ENCODE results near the gene SEPTIN5.

Gene SEPTIN5

GRCh38 chr22:19719488-19720021, 5.3 kb downstream of the SEPTIN5 start:
- H3K9ac ChIP-seq (ENCODE audit: low read length in 5 of 5) = no peak overlapping the region
- H3K36me3 ChIP-seq (ENCODE audit: control insufficient read depth in 5 of 5, insufficient read depth in 5 of 5, low read length in 5 of 5) = peaks cover 0 to 13% (median 4%) of the 10 kb centered on the region in 5 donors
- no peak overlapping the region for H3K4me3 ChIP-seq (ENCODE audit: low read depth in 1 of 5, low read length in 5 of 5)
- H3K4me1 ChIP-seq (ENCODE audit: control insufficient read depth in 5 of 5, insufficient read depth in 5 of 5, low read length in 5 of 5) = peaks cover 1 to 36% (median 29%) of the 10 kb centered on the region in 5 donors
- H3K27ac ChIP-seq (ENCODE audit: low read depth, low read length) = no peak overlapping the region
- no peaks in the 10 kb centered on the region for H3K9me3 ChIP-seq (ENCODE audit: control insufficient read depth in 5 of 5, low read length in 5 of 5)
- H3K27me3 ChIP-seq (ENCODE audit: control insufficient read depth in 5 of 5, insufficient read depth in 4 of 5, low read length in 5 of 5) = peaks cover 7 to 41% (median 30%) of the 10 kb centered on the region in 5 donors

- Histone ChIP-seq H3K9me3 (ENCODE audit: control insufficient read depth in 5 of 5, low read length in 5 of 5) (no peaks in the 10 kb centered on the region), H3K4me3 (ENCODE audit: low read depth in 1 of 5, low read length in 5 of 5) (no peak overlapping the region), H3K36me3 (ENCODE audit: control insufficient read depth in 5 of 5, insufficient read depth in 5 of 5, low read length in 5 of 5) (peaks cover 0 to 13% (median 4%) of the 10 kb centered on the region in 5 donors), H3K4me1 (ENCODE audit: control insufficient read depth in 5 of 5, insufficient read depth in 5 of 5, low read length in 5 of 5) (peaks cover 1 to 29% (median 23%) of the 10 kb centered on the region in 5 donors), H3K9ac (ENCODE audit: low read length in 5 of 5) (no peak overlapping the region), H3K27ac (ENCODE audit: low read depth, low read length) (no peak overlapping the region), H3K27me3 (ENCODE audit: control insufficient read depth in 5 of 5, insufficient read depth in 4 of 5, low read length in 5 of 5) (peaks cover 7 to 46% (median 32%) of the 10 kb centered on the region in 5 donors)
These were observed 6.0 kb downstream of the SEPTIN5 start for GRCh38 chr22:19720150-19720827.

- Histone ChIP-seq H3K27me3 (ENCODE audit: control insufficient read depth in 5 of 5, insufficient read depth in 4 of 5, low read length in 5 of 5) (peaks cover 3 to 48% (median 33%) of the 10 kb centered on the region in 5 donors), H3K27ac (ENCODE audit: low read depth, low read length) (no peak overlapping the region), H3K36me3 (ENCODE audit: control insufficient read depth in 5 of 5, insufficient read depth in 5 of 5, low read length in 5 of 5) (peaks cover 0 to 13% (median 4%) of the 10 kb centered on the region in 5 donors), H3K9me3 (ENCODE audit: control insufficient read depth in 5 of 5, low read length in 5 of 5) (no peaks in the 10 kb centered on the region), H3K4me1 (ENCODE audit: control insufficient read depth in 5 of 5, insufficient read depth in 5 of 5, low read length in 5 of 5) (peaks cover 1 to 29% (median 23%) of the 10 kb centered on the region in 5 donors), H3K9ac (ENCODE audit: low read length in 5 of 5) (no peak overlapping the region), H3K4me3 (ENCODE audit: low read depth in 1 of 5, low read length in 5 of 5) (no peak overlapping the region)
These were observed 6.7 kb downstream of the SEPTIN5 start for GRCh38 chr22:19720999-19721329.

- Histone ChIP-seq H3K4me1 (ENCODE audit: control insufficient read depth in 5 of 5, insufficient read depth in 5 of 5, low read length in 5 of 5) (peaks cover 1 to 29% (median 22%) of the 10 kb centered on the region in 5 donors), H3K27me3 (ENCODE audit: control insufficient read depth in 5 of 5, insufficient read depth in 4 of 5, low read length in 5 of 5) (peaks cover 0 to 48% (median 36%) of the 10 kb centered on the region in 5 donors), H3K9me3 (ENCODE audit: control insufficient read depth in 5 of 5, low read length in 5 of 5) (no peaks in the 10 kb centered on the region), H3K36me3 (ENCODE audit: control insufficient read depth in 5 of 5, insufficient read depth in 5 of 5, low read length in 5 of 5) (peaks cover 0 to 13% (median 4%) of the 10 kb centered on the region in 5 donors), H3K4me3 (ENCODE audit: low read depth in 1 of 5, low read length in 5 of 5) (no peak overlapping the region), H3K27ac (ENCODE audit: low read depth, low read length) (no peak overlapping the region), H3K9ac (ENCODE audit: low read length in 5 of 5) (no peak overlapping the region)
These were observed 7.3 kb downstream of the SEPTIN5 start for GRCh38 chr22:19721330-19722177.

- H3K9ac ChIP-seq (ENCODE audit: low read length in 5 of 5) = no peak overlapping the region
- peaks cover 0 to 13% (median 4%) of the 10 kb centered on the region in 5 donors for H3K36me3 ChIP-seq (ENCODE audit: control insufficient read depth in 5 of 5, insufficient read depth in 5 of 5, low read length in 5 of 5)
- peaks cover 1 to 28% (median 18%) of the 10 kb centered on the region in 5 donors for H3K4me1 ChIP-seq (ENCODE audit: control insufficient read depth in 5 of 5, insufficient read depth in 5 of 5, low read length in 5 of 5)
- no peak overlapping the region for H3K4me3 ChIP-seq (ENCODE audit: low read depth in 1 of 5, low read length in 5 of 5)
- H3K9me3 ChIP-seq (ENCODE audit: control insufficient read depth in 5 of 5, low read length in 5 of 5) = no peaks in the 10 kb centered on the region
- H3K27ac ChIP-seq (ENCODE audit: low read depth, low read length) = no peak overlapping the region
- peaks cover 0 to 48% (median 40%) of the 10 kb centered on the region in 5 donors for H3K27me3 ChIP-seq (ENCODE audit: control insufficient read depth in 5 of 5, insufficient read depth in 4 of 5, low read length in 5 of 5)
These were observed 8.1 kb downstream of the SEPTIN5 start for GRCh38 chr22:19722178-19722981.

GRCh38 chr22:19722982-19723231, 8.6 kb downstream of the SEPTIN5 start:
- Histone ChIP-seq H3K27ac (ENCODE audit: low read depth, low read length) (no peak overlapping the region), H3K9ac (ENCODE audit: low read length in 5 of 5) (no peak overlapping the region), H3K27me3 (ENCODE audit: control insufficient read depth in 5 of 5, insufficient read depth in 4 of 5, low read length in 5 of 5) (peaks cover 0 to 51% (median 40%) of the 10 kb centered on the region in 5 donors), H3K9me3 (ENCODE audit: control insufficient read depth in 5 of 5, low read length in 5 of 5) (no peaks in the 10 kb centered on the region), H3K4me3 (ENCODE audit: low read depth in 1 of 5, low read length in 5 of 5) (peak overlapping the region in 1 of 5 donors; percentile 22), H3K36me3 (ENCODE audit: control insufficient read depth in 5 of 5, insufficient read depth in 5 of 5, low read length in 5 of 5) (peaks cover 0 to 13% (median 4%) of the 10 kb centered on the region in 5 donors), H3K4me1 (ENCODE audit: control insufficient read depth in 5 of 5, insufficient read depth in 5 of 5, low read length in 5 of 5) (peaks cover 0 to 23% (median 13%) of the 10 kb centered on the region in 5 donors)

GRCh38 chr22:19723232-19723982, 9.1 kb downstream of the SEPTIN5 start, which contains the start of gene GP1BB:
GP1BB (plus strand) TSS chr22:19723539; CDS start chr22:19723570, 31 bp downstream.
- no peaks in the 10 kb centered on the region for H3K9me3 ChIP-seq (ENCODE audit: control insufficient read depth in 5 of 5, low read length in 5 of 5)
- peaks cover 0 to 22% (median 11%) of the 10 kb centered on the region in 5 donors for H3K4me1 ChIP-seq (ENCODE audit: control insufficient read depth in 5 of 5, insufficient read depth in 5 of 5, low read length in 5 of 5)
- peak within 1 kb of the TSS in 2 of 5 donors; percentile 4 to 26 for H3K4me3 ChIP-seq (ENCODE audit: low read depth in 1 of 5, low read length in 5 of 5)
- peaks cover 0 to 51% (median 40%) of the 10 kb centered on the region in 5 donors for H3K27me3 ChIP-seq (ENCODE audit: control insufficient read depth in 5 of 5, insufficient read depth in 4 of 5, low read length in 5 of 5)
- H3K36me3 ChIP-seq (ENCODE audit: control insufficient read depth in 5 of 5, insufficient read depth in 5 of 5, low read length in 5 of 5) = peaks cover 0 to 13% (median 4%) of the 10 kb centered on the region in 5 donors
- no peak within 1 kb of the TSS for H3K9ac ChIP-seq (ENCODE audit: low read length in 5 of 5)
- no peak within 1 kb of the TSS for H3K27ac ChIP-seq (ENCODE audit: low read depth, low read length)

GRCh38 chr22:19723983-19724827, 9.9 kb downstream of the SEPTIN5 start:
- no peak overlapping the region for H3K27ac ChIP-seq (ENCODE audit: low read depth, low read length)
- peaks cover 0 to 14% (median 8%) of the 10 kb centered on the region in 5 donors for H3K4me1 ChIP-seq (ENCODE audit: control insufficient read depth in 5 of 5, insufficient read depth in 5 of 5, low read length in 5 of 5)
- H3K36me3 ChIP-seq (ENCODE audit: control insufficient read depth in 5 of 5, insufficient read depth in 5 of 5, low read length in 5 of 5) = peaks cover 0 to 13% (median 4%) of the 10 kb centered on the region in 5 donors
- H3K9me3 ChIP-seq (ENCODE audit: control insufficient read depth in 5 of 5, low read length in 5 of 5) = no peaks in the 10 kb centered on the region
- H3K4me3 ChIP-seq (ENCODE audit: low read depth in 1 of 5, low read length in 5 of 5) = peak overlapping the region in 1 of 5 donors; percentile 26
- no peak overlapping the region for H3K9ac ChIP-seq (ENCODE audit: low read length in 5 of 5)
- peaks cover 0 to 50% (median 40%) of the 10 kb centered on the region in 5 donors for H3K27me3 ChIP-seq (ENCODE audit: control insufficient read depth in 5 of 5, insufficient read depth in 4 of 5, low read length in 5 of 5)

Measured in subcutaneous abdominal adipose tissue (tissue), 5 donors.